GM20431 (cell line): Measurements from ENCODE around the gene RXFP3.
"Not testable (repeated sequence)": the region's sequence is repeated elsewhere in the genome, so short reads cannot be mapped to it uniquely, and the experiment has no call there.

ENCODE experiments used
- in situ Hi-C: fragments of 300-500 bp; cut with MseI, MboI; formaldehyde crosslinking; loops from one replicate; pipeline ENCODE4 v1.15.0; 2020; ENCODE audit warnings: low sequenced_read_pairs; ENCODE audit not compliant: unreplicated experiment

The RXFP3 gene, protein sequence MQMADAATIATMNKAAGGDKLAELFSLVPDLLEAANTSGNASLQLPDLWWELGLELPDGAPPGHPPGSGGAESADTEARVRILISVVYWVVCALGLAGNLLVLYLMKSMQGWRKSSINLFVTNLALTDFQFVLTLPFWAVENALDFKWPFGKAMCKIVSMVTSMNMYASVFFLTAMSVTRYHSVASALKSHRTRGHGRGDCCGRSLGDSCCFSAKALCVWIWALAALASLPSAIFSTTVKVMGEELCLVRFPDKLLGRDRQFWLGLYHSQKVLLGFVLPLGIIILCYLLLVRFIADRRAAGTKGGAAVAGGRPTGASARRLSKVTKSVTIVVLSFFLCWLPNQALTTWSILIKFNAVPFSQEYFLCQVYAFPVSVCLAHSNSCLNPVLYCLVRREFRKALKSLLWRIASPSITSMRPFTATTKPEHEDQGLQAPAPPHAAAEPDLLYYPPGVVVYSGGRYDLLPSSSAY

DNA sequence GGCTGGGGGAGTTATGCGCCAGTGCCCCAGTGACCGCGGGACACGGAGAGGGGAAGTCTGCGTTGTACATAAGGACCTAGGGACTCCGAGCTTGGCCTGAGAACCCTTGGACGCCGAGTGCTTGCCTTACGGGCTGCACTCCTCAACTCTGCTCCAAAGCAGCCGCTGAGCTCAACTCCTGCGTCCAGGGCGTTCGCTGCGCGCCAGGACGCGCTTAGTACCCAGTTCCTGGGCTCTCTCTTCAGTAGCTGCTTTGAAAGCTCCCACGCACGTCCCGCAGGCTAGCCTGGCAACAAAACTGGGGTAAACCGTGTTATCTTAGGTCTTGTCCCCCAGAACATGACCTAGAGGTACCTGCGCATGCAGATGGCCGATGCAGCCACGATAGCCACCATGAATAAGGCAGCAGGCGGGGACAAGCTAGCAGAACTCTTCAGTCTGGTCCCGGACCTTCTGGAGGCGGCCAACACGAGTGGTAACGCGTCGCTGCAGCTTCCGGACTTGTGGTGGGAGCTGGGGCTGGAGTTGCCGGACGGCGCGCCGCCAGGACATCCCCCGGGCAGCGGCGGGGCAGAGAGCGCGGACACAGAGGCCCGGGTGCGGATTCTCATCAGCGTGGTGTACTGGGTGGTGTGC lies at the start of gene RXFP3:
TSS of gene RXFP3 (plus strand) at position 6 of the 636 bp plus-strand sequence. CDS start at position 361, 355 bp downstream.
- in situ Hi-C loops, result loop anchor here (25.0 kb wide), 2 partner anchors 349 to 499 kb away; partner anchors contain the start of gene TARS1

DNA sequence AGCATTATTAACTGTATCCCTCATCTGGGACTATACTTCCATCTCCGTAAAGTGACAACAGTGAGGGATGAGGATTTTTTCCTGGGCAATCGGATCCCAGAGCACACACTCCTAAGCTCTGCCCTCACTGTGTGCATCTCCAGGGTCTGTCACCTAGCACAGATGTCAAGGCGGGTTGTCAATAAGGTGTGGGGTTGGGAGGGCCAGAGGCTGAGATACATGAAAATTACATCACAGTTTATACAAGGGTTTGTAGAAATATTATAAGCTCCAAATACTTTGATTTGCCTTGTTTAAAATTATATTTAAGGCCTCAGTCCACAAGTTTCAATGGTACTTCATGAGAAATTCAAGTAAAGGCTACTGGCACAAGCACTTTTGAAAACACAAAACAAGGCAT lies 48.9 kb upstream of the RXFP3 start:
- in situ Hi-C loops, result no loop called here

- in situ Hi-C loops, result no loop called here
Observed at GRCh38 chr5:33888587-33888986, 47.6 kb upstream of the RXFP3 start.

DNA sequence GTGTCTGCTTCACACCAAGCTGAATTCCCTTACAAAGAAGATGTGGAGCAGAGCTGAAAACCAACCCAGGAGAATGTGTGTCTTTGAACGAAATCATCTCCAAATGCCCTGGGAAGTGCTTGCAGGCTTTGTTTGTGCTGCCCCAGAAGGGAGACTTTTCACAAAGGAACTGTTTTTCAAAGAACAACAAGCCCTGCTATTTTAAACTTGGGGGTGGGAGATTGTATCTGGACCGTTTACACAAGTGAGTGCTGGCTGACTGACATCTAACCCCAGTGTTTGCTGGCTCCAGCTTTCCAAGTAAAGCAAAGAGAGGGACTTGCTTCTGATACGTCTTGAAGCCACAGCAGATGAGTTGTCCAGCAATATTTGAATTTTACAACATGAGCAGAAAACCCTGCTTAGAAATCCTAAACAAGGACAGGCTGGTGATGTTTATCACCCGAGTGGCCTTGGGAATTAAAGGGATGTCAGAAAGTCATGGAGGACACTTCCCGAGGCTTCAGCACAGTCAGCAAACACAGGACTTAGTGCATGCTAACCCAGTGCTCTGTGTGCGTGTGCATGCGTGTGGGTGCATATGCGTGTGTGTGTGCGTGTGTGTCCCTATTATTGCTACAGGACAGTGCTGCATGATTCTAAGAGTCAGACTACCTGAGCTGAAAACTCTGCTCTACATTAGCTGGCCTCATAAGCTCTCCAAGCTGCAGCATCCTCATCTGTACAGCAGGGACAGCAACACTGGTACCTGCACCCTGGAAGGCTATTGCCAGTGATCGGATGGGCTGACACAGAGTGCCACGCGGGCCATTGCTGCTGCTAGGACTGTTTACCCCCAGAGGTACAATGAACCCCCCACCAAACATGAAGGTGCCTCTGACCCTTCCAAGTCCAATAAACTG lies 45.8 kb upstream of the RXFP3 start:
- in situ Hi-C loops, result no loop called here

DNA sequence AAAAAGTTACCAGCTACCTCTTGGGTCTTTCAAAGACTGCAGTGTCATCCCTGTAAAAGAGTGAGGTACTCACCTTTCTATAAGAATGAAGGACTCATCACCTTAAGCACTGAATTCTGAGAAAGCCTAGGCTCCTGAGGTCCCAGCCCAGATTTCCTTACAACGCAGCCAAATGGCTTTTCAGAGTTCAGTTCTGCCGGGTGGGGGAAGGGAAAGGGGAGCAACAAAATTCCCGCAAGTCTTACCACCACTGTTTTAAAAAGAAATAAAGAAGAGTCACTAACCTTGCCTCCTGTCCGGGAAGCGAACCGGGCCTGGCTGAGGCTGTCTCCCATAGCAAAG lies 44.8 kb upstream of the RXFP3 start:
- in situ Hi-C loops, result no loop called here

- in situ Hi-C loops, result no loop called here
Observed at GRCh38 chr5:33891788-33892619, 44.2 kb upstream of the RXFP3 start, which contains the start of gene ADAMTS12. Gene ADAMTS12, minus strand, starts transcription at chr5:33891990. Its CDS starts 134 bp downstream, at chr5:33891856.

DNA sequence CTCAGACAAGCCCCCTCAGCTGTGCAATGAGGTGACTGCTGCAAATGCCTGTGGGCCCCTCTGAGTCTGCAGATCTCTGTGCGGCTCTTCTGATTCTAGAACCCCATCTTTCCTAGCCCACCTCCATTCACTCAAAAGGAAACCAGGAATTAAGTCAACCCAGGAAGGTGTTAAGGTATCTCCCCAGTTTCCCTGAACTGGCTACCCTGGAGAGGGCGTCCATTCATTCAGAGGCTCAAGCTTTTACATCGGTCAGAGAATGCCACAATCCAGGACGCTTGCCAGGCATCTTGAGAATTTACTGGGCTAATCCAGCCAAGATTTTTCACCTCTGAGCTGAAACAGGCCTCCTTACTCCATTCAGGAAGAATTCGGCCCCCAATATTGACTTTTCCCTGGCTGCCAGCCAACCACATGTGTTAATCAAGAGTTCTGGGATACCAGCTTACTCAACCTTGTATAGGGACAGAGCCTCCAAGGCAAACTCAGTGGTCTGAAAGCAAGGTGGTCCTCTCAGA lies 43.5 kb upstream of the RXFP3 start:
- in situ Hi-C loops, result no loop called here

GRCh38 chr5:33894566-33894965 lies 41.6 kb upstream of the RXFP3 start:
- in situ Hi-C loops, result no loop called here

DNA sequence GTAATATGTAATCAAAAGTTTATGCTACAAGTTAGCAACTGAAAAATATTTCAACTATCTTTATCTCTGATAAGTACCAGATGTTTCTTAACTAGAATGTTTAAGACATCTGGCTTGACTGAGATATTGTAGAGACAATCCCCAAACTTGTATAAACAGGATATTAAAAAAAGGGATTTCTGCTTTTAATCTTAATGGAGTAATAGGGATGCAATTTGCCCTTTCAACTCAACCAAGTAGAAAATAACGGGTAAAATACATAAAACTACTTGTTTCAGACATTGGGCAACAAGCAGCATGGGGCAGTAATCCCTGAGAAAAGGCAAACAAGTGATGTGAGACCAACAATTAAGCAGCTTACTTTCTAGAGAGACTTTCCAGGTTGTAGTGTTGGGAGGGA lies 35.0 kb upstream of the RXFP3 start:
- in situ Hi-C loops, result no loop called here

DNA sequence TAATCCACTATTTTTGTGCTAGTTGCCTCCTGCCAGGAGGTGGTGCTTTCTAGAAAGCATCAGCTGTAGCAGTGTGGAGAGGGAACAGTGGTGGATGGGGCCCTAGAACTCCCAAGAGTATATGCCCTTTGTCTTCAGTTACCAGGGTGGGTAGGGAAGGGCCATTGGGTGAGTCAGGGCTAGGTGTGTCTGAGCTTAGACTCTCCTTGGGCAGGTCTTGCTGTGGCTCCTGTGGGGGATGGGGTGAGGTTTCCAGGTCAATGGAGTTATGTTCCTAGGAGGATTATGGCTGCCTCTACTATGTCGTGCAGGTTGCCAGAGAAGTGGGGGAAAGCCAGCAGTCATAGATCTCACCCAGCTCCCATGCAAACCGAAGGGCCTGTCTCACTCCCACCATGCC lies 33.1 kb upstream of the RXFP3 start:
- in situ Hi-C loops, result no loop called here

DNA sequence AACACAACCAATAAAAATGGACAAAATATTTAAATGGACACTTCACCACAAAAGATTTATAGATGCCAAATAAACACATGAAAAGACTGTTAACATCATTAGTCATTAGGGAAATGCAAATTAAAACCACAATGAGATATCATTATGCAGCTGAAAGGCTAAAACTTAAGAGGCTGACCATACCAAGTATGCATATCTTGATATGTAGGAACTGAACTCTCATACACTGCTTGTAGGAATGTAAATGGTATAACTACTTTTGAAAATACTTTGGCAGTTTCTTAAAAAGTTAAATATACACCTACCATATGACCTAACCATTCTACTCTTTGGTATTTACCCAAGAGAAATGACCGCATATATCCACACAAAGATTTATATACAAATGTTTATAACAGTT lies 30.8 kb upstream of the RXFP3 start:
- in situ Hi-C loops, result no loop called here

DNA sequence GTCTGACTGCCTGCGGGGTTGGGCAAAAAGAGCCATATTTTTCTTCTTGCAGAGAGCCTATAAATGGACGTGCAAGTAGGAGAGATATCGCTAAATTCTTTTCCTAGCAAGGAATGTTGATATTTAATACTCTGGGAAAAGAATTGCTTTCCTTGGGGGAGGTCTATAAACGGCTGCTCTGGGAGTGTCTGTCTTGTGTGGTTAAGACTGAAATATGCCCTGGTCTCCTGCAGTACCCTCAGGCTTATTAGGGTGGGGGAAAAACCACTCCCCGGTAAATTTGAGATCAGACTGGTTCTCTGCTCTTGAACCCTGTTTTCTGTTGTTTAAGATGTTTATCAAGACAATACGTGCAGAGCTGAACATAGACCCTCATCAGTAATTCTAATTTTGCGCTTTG lies 29.9 kb upstream of the RXFP3 start:
- in situ Hi-C loops, result not testable (repeated sequence)

DNA sequence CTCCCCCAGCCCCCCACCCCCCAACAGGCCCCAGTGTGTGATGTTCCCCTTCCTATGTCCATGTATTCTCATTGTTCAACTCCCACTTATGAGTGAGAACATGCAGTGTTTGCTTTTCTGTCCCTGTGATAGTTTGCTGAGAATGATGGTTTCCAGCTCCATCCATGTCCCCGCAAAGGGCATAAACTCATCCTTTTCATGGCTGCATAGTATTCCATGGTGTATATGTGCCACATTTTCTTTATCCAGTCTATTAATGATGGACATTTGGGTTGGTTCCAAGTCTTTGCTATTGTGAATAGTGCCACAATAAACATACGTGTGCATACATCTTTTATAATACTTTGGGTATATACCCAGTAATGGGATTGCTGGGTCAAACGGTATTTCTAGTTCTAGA lies 21.3 kb upstream of the RXFP3 start:
- in situ Hi-C loops, result not testable (repeated sequence)

- in situ Hi-C loops, result no loop called here
Observed at GRCh38 chr5:33921002-33921401, 15.2 kb upstream of the RXFP3 start.

DNA sequence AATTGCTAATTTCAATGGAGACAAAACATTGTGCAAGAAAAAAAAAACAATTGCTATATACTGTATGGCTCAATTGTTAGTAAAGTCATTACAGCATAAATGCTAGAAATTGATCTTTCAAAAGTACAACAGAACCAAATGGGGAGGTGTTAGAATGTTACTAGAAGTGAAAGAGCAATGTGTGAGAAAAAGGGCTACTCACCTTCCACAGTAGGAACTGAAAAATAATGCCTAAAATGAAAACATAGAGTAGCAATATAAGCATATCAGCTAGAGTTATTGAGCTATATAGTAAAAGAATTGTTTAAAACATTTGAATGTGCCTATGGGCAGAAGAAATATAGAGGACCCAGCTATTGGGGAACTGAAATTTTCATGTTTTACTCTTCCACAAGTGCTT lies 10.9 kb upstream of the RXFP3 start:
- in situ Hi-C loops, result loop anchor here (25.0 kb wide), 2 partner anchors 338 to 488 kb away; partner anchors contain the start of gene TARS1

DNA sequence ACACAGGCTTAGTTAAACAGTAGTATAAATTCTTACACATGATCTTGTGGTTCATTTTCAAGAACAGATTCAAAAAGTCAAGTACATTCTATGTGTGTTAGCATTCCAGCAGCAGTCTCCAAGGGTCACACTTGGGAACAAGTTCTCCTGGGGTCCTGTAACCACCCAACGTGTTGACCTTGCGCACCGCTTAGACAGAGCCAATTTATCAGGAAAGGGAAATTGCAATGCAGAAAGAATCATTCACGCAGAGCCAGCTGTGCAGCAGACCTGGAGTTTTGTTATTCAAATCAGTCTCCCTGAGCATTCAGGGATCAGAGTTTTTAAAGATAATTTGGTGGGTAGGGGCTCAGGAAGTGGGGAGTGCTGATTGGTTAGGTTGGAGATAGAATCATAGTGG lies 8.5 kb upstream of the RXFP3 start:
- in situ Hi-C loops, result loop anchor here (25.0 kb wide), 2 partner anchors 340 to 490 kb away; partner anchors contain the start of gene TARS1

GRCh38 chr5:33928283-33928682 lies 7.9 kb upstream of the RXFP3 start:
- in situ Hi-C loops, result loop anchor here (25.0 kb wide), 2 partner anchors 341 to 491 kb away; partner anchors contain the start of gene TARS1

- in situ Hi-C loops, result loop anchor here (25.0 kb wide), 2 partner anchors 343 to 493 kb away; partner anchors contain the start of gene TARS1
Observed at GRCh38 chr5:33929925-33930690, 6.1 kb upstream of the RXFP3 start.
